CD4-positive, alpha-beta T cell treated with Interleukin-12 subunit alpha and Interleukin-12 subunit beta, for 1 hour (primary cell): ENCODE measurements around the gene GRID1.
"Not testable (repeated sequence)": the region's sequence is repeated elsewhere in the genome, so short reads cannot be mapped to it uniquely, and the experiment has no call there.

Experiments used
- DNase-seq: peaks from one replicate; pipeline ENCODE4 v3.0.0-alpha.2; 2020

The GRID1 gene

GRCh38 chr10:86045896-86046295, 320.7 kb downstream of the GRID1 start:
- DNase-seq: no peak

- no peak for DNase-seq
These were observed 322.6 kb downstream of the GRID1 start for GRCh38 chr10:86044029-86044428.

- no peak for DNase-seq
These were observed 323.4 kb downstream of the GRID1 start for GRCh38 chr10:86043236-86043635.

- no peak for DNase-seq
These were observed 324.4 kb downstream of the GRID1 start for GRCh38 chr10:86042161-86042560.

- no peak for DNase-seq
These were observed 325.5 kb downstream of the GRID1 start for GRCh38 chr10:86041116-86041515.

GRCh38 chr10:86038371-86038770, 328.2 kb downstream of the GRID1 start:
- DNase-seq: no peak

- no peak for DNase-seq
These were observed 329.5 kb downstream of the GRID1 start for GRCh38 chr10:86037096-86037495.

GRCh38 chr10:86036544-86036831, 330.1 kb downstream of the GRID1 start:
- no peak for DNase-seq

- DNase-seq: no peak
These were observed 330.6 kb downstream of the GRID1 start for GRCh38 chr10:86035791-86036543.

- no peak for DNase-seq
These were observed 331.9 kb downstream of the GRID1 start for GRCh38 chr10:86034710-86035109.

- DNase-seq: no peak
These were observed 333.0 kb downstream of the GRID1 start for GRCh38 chr10:86033581-86033980.

- not testable (repeated sequence) for DNase-seq
These were observed 334.5 kb downstream of the GRID1 start for GRCh38 chr10:86032087-86032486.

- no peak for DNase-seq
These were observed 336.3 kb downstream of the GRID1 start for GRCh38 chr10:86030312-86030711.

- DNase-seq: no peak
These were observed 339.2 kb downstream of the GRID1 start for GRCh38 chr10:86027346-86027745.

GRCh38 chr10:86025509-86025908, 341.1 kb downstream of the GRID1 start:
- no peak for DNase-seq

GRCh38 chr10:86024281-86025041, 342.1 kb downstream of the GRID1 start:
- no peak for DNase-seq

- DNase-seq: no peak
These were observed 342.7 kb downstream of the GRID1 start for GRCh38 chr10:86023931-86024280.

- no peak for DNase-seq
These were observed 343.3 kb downstream of the GRID1 start for GRCh38 chr10:86023336-86023735.

GRCh38 chr10:86022906-86023305, 343.7 kb downstream of the GRID1 start:
- DNase-seq: no peak

GRCh38 chr10:86020134-86020533, 346.5 kb downstream of the GRID1 start:
- no peak for DNase-seq

GRCh38 chr10:86019141-86019540, 347.5 kb downstream of the GRID1 start:
- DNase-seq: no peak

GRCh38 chr10:86018735-86019058, 347.9 kb downstream of the GRID1 start:
- DNase-seq: no peak

GRCh38 chr10:86017841-86018734, 348.5 kb downstream of the GRID1 start:
- no peak for DNase-seq

- DNase-seq: no peak
These were observed 353.0 kb downstream of the GRID1 start for GRCh38 chr10:86013568-86013967.
